GM20431 (cell line): Measurements from ENCODE around the gene MTMR1.

ENCODE experiments used
- in situ Hi-C: fragments of 300-500 bp; cut with MseI, MboI; formaldehyde crosslinking; loops from one replicate; pipeline ENCODE4 v1.15.0; 2020; ENCODE audit warnings: low sequenced_read_pairs; ENCODE audit not compliant: unreplicated experiment

Gene MTMR1

DNA sequence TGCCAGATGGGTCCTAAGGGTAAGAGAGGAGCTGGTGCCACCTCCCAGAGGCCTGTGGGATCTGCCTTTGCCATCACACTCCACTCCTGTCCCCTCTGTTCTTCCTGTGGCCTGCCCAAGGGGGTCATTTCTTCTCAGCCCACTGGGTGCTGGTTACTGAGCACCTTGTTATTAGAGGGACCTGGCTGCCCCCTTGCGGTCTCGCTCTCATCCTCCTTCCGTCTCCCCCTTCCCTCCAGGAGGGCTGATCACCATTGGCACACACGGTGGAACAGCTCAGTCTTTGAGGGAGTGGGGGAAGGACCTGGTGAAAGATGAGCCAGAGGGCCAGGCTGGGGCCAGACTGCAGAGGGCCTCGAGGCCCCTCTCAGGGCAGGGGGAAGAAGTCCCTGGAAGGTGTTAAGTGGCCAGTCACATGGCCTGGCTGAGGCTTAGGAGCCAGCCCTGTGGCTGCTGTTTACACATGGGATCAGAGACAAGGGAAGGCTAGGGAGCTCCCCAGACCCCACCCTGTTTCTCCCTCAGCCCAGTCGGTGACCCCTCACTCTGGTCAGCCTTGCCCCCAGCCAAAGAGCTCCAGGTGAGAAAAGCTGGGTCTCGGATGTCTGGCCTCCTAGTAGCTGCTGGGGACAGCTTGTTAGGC is 68.1 kb downstream of the MTMR1 start:
- in situ Hi-C loops = no loop called here

GRCh38 chrX:150761819-150762216 is 68.6 kb downstream of the MTMR1 start:
- in situ Hi-C loops = no loop called here

DNA sequence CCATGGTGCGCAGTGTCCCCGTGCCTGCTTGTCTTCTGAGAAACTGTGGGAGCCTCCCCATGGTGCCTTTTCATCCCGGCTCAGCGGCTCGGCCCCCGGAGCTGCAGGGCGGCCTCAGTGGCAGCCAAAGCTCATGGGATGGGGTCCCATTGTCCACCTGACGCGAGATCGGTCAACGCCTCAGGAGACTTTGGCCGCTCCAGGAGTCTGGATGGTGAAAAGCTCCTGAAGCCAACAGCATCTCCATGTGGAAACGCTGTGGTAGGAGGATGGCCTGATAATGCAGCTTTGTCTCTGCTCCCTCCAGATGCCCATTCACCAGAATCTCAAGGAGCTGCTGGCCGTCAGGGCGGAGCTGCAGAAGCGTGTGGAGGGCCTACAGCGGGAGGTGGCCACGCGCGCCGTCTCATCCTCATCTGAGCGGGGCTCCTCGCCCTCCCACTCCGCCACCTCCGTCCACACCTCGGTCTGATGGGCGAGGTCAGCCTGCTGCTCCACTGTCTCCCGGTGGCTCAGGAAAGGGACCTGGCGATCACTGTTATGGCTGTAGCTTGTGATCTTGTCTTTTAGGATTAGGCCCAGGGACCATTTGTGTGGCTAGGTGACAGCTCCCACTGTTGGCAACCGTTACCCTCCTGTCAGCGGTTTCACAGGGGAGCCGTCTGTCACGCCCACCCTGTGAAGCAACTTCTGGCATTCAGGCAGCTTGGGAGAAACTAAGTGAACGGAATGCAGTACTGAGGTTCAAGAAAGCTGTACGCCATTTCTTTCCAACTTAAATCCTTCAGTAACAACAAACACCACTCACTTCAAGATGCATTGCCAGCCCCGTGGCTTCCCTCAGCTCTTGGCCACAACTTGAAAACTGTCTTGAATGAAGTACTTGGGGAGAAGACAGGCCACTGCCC is 69.3 kb downstream of the MTMR1 start:
- in situ Hi-C loops = no loop called here

DNA sequence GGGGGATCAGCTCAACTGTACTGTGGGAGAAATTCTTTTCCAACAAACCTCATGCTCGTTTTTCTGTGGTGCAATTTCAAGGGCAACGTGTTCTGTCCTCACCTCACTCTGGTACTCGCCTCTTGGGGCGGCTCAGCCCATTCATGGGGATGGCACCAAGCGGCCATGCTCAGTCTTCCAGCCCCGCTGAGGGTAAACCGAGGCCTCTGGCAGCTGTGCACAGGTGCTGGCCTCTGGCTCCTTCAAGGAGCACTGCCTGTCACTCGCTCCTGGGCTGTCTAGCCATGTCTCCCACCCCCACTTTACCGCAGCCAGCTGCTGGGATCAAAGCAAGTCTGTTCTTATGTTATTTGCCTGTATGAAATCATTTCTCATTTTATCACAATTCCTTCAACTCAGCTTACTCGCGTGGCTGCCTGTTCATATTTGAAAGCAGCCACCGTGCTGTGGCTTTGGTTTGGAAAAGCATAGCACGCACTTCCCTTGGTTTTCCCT is 70.2 kb downstream of the MTMR1 start:
- in situ Hi-C loops = no loop called here

DNA sequence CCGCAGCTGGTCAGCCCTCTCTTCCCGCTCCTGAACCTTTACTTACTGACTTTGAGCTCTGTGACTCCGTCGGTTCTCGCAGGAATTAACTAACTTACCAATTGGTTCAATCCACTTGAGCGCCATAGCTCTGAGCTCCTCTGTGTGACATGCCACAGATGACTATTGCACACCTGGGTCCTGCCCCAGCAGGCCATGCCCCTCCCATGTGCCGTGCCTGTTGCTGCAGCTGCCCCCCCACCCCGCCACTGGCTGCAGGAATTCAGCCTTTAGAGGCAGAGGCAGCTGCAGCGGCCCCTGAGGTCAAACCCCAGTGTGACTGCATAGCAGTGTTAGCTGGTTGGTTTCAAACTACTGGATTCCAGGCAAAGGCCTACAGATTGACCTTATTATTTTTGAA is 70.6 kb downstream of the MTMR1 start:
- in situ Hi-C loops = no loop called here

DNA sequence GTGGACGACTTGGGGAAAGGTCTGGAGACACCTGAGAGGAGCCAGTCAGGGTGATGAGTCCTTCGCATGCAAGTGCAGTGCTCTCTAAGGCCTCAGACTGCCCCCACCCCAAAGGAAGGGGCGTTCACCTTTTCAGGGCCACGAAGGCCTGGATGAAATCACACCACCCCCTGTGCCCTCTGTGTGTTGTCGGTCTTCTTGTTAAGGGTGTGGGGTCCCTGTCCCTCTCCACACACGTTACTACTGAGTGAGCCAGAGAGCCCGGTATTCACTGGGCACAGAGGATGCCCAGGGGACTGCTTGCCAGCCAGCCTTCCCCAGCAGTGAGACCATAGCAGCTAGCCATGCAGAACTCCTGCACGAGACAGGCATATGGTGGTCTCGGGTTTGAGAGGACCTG is 72.0 kb downstream of the MTMR1 start:
- in situ Hi-C loops = no loop called here

GRCh38 chrX:150765782-150766350 is 72.7 kb downstream of the MTMR1 start:
- in situ Hi-C loops = no loop called here

GRCh38 chrX:150766351-150767044 is 73.3 kb downstream of the MTMR1 start:
- in situ Hi-C loops = no loop called here

DNA sequence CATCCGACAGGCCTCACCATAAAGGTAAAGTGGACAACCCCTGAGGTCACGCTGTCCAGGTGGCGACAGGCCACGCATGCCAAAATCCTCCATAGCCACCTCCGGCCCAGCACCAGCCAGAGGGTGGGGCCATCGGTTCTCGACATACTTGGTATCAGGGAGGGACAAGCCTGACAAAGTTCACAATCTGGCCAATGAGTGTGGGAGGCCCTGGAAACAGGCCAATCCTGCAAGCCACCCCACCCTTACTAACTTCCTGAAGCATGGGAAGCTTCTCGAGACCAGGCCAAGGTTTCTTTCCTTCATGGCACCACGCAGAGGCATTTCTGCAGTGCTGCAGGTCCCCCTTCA is 73.8 kb downstream of the MTMR1 start:
- in situ Hi-C loops = no loop called here

GRCh38 chrX:150767475-150768131 is 74.4 kb downstream of the MTMR1 start:
- in situ Hi-C loops = no loop called here

- in situ Hi-C loops = no loop called here
These were observed 74.9 kb downstream of the MTMR1 start for GRCh38 chrX:150768132-150768485.

DNA sequence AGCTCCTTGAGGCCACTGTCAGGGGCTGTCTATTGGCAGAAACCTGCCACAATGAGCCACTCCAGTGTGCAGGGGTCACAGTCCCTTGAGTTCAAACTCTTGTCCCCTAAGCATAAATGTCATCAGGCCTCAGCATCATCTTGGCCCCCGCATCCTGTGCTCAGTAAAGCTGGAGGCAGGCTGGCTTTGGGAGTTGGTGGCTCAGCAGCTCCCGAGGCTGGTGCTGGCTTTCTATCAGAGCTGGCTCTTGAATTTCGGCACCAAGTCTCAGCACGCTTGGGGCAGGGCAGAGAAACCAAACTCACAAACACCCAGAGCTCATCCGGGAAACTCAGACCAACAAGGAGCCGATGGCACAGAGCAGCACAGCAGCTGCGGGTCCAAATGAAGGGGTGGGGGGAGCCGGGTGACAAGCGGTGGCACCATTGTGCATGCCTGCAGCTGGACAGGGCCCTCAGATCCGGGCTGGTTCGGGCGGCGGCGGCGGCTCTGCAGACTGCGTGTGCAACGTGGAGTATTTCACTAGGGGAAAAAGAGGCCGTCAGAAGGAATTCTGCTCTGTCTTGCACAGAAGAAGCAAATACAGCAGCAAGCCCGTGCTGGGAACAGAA is 75.5 kb downstream of the MTMR1 start:
- in situ Hi-C loops = no loop called here

DNA sequence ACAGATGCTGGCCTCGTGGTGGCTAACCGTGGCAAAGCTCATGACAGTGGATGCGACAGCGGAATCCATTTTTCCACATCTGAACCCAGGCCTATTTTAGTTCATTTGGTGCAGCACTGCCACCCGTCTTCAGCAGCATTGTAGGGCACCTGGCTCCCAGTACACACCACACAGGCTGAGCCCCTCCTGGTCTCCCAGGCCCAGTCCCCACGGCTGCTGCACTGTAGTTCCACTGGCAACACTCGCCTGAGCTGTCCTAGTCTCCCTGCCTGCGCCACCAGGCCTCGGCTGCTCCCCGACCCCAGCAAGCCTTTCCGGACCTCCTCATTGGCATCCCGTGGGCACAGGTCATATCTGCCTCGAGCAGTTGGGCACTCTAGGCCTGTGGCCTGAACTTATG is 76.2 kb downstream of the MTMR1 start:
- in situ Hi-C loops = no loop called here

GRCh38 chrX:150770623-150771022 is 77.4 kb downstream of the MTMR1 start:
- in situ Hi-C loops = loop anchor here (10.0 kb wide), 1 partner anchor 314 kb away; no protein-coding TSS in a partner anchor

GRCh38 chrX:150771116-150771515 is 77.9 kb downstream of the MTMR1 start:
- in situ Hi-C loops = loop anchor here (10.0 kb wide), 1 partner anchor 314 kb away; no protein-coding TSS in a partner anchor

GRCh38 chrX:150772150-150772970 is 79.2 kb downstream of the MTMR1 start:
- in situ Hi-C loops = loop anchor here (10.0 kb wide), 1 partner anchor 312 kb away; no protein-coding TSS in a partner anchor

GRCh38 chrX:150773117-150773516 is 79.9 kb downstream of the MTMR1 start:
- in situ Hi-C loops = loop anchor here (10.0 kb wide), 1 partner anchor 312 kb away; no protein-coding TSS in a partner anchor

DNA sequence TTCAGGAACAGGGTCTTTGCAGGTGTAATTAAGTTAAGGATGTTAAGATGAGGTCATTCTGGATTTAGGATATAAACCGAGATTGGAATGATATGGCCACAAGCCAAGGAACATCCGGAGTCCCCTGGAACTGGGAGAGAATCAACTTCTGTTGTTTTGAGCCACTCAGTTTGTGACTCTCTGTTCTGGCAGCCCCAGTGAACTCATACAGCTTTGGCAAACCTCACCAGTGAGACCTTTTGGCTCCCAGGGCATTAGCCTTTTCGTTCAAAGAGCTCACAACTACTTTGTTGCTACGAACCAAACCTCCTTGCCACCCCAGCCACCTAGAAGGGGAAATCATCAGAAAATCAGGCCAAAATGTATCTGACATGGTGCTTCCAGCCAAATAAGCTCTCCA is 80.4 kb downstream of the MTMR1 start:
- in situ Hi-C loops = loop anchor here (10.0 kb wide), 1 partner anchor 311 kb away; no protein-coding TSS in a partner anchor
